Loucy (cell line): Measurements from ENCODE around the gene VWF.

ENCODE experiments used
- CTCF ChIP-seq: fragments of 200-600 bp; sonication (generic); conservative IDR thresholded peaks from 2 replicates; pipeline ENCODE4 v1.5.1; 2014; ENCODE audit warnings: mild to moderate bottlenecking, antibody characterized with exemption, low read length
- EZH2phosphoT487 ChIP-seq: fragments of 200-600 bp; IDR thresholded peaks from 2 replicates; pipeline ENCODE4 v1.6.1; 2018; ENCODE audit warnings: antibody characterized with exemption, mild to moderate bottlenecking, moderate library complexity, borderline replicate concordance

DNA sequence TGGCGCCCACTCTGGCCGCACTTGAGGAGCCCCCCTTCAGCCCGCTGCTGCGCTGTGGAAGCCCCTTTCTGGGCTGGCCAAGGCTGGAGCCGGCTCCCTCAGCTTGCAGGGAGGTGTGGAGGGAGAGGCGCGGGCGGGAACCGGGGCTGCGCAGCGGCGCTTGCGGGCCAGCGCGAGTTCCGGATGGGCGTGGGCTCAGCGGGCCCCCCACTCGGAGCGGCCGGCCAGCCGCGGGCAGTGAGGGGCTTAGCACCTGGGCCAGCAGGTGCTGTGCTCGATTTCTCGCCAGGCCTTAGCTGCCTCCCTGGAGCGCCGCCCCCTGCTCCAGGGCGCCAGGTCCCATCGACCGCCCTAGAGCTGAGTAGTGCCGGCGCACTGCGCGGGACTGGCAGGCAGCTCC, 8.0 kb upstream of the VWF start:
- no peak for TF ChIP-seq CTCF
- TF ChIP-seq EZH2phosphoT487: no peak
